Measurements from ENCODE around the gene RGS9BP. TPM values are rescaled to one million over a fixed set of nuclear protein-coding genes. Genes with fewer than 3 reads are reported as not detected.
"Not testable (repeated sequence)": the region's sequence is repeated elsewhere in the genome, so short reads cannot be mapped to it uniquely, and the experiment has no call there.

The RGS9BP gene
- polyA plus RNA-seq, 3 donors: 0.03 TPM; not detected in 2

DNA sequence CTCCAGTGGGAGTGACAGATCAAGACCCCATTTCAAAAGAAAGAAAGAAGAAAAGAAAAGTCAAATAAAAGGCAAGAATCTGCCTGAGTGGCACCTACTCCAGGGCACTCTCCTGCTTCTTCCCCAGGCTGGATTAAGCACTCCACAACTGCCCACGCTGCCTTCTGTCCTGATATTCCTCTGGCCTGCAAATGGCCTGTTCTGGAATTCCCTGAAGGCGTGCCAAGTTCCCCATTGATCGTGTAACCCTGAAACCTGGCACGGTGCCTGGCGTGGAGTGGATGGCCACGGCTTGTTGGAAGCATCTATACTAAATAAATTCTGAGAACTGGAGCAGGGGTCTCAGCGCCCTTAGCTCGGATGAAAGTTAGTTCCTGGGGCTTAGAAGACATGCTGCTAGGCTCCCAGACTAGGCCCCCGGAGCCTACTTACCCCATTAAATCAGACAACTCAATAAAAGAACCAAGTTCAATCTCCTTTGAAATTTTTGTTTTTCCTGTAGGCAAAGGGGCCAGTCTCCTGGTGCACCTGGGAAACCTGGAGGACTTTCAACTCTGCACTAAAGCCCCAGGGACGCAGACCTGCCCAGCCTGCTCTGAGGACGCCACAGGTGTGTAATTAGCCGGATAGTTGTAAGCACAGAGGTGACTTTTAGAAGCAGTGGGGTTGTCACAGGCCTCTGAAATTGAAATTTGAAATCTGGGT is 22.6 kb upstream of the RGS9BP start:
- Histone ChIP-seq H2AFZ (ENCODE audit: insufficient read depth, low read depth, low read length, poor library complexity, severe bottlenecking) (no peak overlapping the region), H3K79me2 (ENCODE audit: insufficient read depth, low read length) (no peaks in the 10 kb centered on the region), H3K9ac (ENCODE audit: insufficient read depth, low read length, poor library complexity, severe bottlenecking) (no peak overlapping the region), H3K4me2 (replicated peaks; ENCODE audit: extremely low read depth, low read length, poor library complexity, severe bottlenecking) (no peak overlapping the region), H3K4me3 (replicated peaks in 1 of 3; ENCODE audit: low read depth in 2 of 3, low read length in 3 of 3) (no peak overlapping the region), H3K27me3 (ENCODE audit: control insufficient read depth in 2 of 2, insufficient read depth in 2 of 2, low read length in 2 of 2) (no peaks in the 10 kb centered on the region), H3K27ac (ENCODE audit: low read depth in 1 of 2, low read length in 2 of 2) (no peak overlapping the region), H3K9me3 (replicated peaks in 1 of 2; ENCODE audit: control insufficient read depth in 1 of 2, insufficient read depth in 1 of 2, low read length in 2 of 2) (no peaks in the 10 kb centered on the region), H3K4me1 (ENCODE audit: control insufficient read depth in 1 of 2, insufficient read depth in 2 of 2, low read length in 2 of 2) (no peaks in the 10 kb centered on the region), H3K36me3 (replicated peaks in 1 of 2; ENCODE audit: control insufficient read depth in 1 of 2, insufficient read depth in 2 of 2, low read length in 2 of 2) (peaks cover 55 to 64% of the 10 kb centered on the region in 2 donors), H4K20me1 (ENCODE audit: insufficient read depth, low read length) (no peaks in the 10 kb centered on the region)
- H3K4me3 Mint-ChIP-seq: no peak overlapping the region
- intact Hi-C loops (cut with micrococcal nuclease): no loop called here
- no peak overlapping the region for H3K27ac Mint-ChIP-seq
- DNase-seq: no peak
- WGBS (ENCODE audit: insufficient coverage): 70% methylated on average over 8 of the region's 12 CpGs
- H3K4me1 Mint-ChIP-seq: peaks cover 4% of the 10 kb centered on the region
- peaks cover 51 to 67% of the 10 kb centered on the region in 2 donors for H3K36me3 Mint-ChIP-seq
- H3K9me3 Mint-ChIP-seq: no peaks in the 10 kb centered on the region
- peaks cover 0 to 1% (median 0%) of the 10 kb centered on the region in 3 donors for H3K27me3 Mint-ChIP-seq (ENCODE audit: low read depth in 3 of 3)
- TF ChIP-seq, protein P1, sequence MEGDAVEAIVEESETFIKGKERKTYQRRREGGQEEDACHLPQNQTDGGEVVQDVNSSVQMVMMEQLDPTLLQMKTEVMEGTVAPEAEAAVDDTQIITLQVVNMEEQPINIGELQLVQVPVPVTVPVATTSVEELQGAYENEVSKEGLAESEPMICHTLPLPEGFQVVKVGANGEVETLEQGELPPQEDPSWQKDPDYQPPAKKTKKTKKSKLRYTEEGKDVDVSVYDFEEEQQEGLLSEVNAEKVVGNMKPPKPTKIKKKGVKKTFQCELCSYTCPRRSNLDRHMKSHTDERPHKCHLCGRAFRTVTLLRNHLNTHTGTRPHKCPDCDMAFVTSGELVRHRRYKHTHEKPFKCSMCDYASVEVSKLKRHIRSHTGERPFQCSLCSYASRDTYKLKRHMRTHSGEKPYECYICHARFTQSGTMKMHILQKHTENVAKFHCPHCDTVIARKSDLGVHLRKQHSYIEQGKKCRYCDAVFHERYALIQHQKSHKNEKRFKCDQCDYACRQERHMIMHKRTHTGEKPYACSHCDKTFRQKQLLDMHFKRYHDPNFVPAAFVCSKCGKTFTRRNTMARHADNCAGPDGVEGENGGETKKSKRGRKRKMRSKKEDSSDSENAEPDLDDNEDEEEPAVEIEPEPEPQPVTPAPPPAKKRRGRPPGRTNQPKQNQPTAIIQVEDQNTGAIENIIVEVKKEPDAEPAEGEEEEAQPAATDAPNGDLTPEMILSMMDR (IDR thresholded peaks at IDR 0.05): no peak

DNA sequence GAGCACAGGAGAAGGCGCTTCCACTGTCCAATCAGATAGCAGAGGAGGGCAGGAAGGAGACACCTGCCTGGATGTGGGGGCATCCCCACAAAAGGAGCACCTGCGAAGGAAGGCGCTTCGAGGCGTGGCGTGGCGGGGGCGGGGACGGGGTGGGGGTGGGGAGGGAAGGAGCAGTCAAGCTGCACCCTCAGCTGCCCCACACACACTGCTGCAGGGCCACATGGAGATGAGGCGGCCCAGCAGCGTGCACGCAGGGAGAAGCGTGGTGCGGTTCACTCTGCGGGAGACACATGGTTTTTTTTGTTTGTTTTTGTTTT is 22.1 kb upstream of the RGS9BP start:
- no peak overlapping the region for H3K4me3 ChIP-seq (replicated peaks in 1 of 3; ENCODE audit: low read depth in 2 of 3, low read length in 3 of 3)
- intact Hi-C loops (cut with micrococcal nuclease): no loop called here

DNA sequence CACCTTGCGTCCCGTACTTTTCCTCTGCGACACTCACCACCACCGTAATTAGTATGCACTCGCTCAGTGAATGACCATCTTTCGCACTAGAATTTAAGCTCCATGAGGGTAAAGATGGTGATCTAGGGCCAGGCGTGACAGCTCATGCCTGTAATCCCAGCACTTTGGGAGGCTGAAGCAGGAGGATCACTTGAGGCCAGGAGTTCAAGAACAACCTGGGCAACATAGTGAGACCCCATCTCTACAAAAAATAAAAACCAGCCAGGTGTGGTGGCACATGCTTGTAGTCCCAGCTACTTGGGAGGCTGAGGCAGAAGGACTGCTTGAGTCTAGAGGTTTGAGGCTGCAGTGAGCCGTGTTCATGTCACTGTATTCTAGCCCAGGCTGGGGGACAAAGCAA is 19.3 kb upstream of the RGS9BP start:
- H3K9me3 ChIP-seq (replicated peaks in 1 of 2; ENCODE audit: control insufficient read depth in 1 of 2, insufficient read depth in 1 of 2, low read length in 2 of 2); H3K9ac ChIP-seq (ENCODE audit: insufficient read depth, low read length, poor library complexity, severe bottlenecking); H3K4me2 ChIP-seq (replicated peaks; ENCODE audit: extremely low read depth, low read length, poor library complexity, severe bottlenecking); H3K27me3 ChIP-seq (ENCODE audit: control insufficient read depth in 2 of 2, insufficient read depth in 2 of 2, low read length in 2 of 2); H3K27ac ChIP-seq (ENCODE audit: low read depth in 1 of 2, low read length in 2 of 2); DNase-seq; H2AFZ ChIP-seq (ENCODE audit: insufficient read depth, low read depth, low read length, poor library complexity, severe bottlenecking); H3K4me3 Mint-ChIP-seq; H3K4me1 Mint-ChIP-seq; H3K4me1 ChIP-seq (ENCODE audit: control insufficient read depth in 1 of 2, insufficient read depth in 2 of 2, low read length in 2 of 2); intact Hi-C loops (cut with micrococcal nuclease); H3K27me3 Mint-ChIP-seq (ENCODE audit: low read depth in 3 of 3); H3K9me3 Mint-ChIP-seq; H3K4me3 ChIP-seq (replicated peaks in 1 of 3; ENCODE audit: low read depth in 2 of 3, low read length in 3 of 3): not testable (repeated sequence)
- H3K36me3 ChIP-seq (replicated peaks in 1 of 2; ENCODE audit: control insufficient read depth in 1 of 2, insufficient read depth in 2 of 2, low read length in 2 of 2): peaks cover 48 to 50% of the 10 kb centered on the region in 2 donors
- peaks cover 20% of the 10 kb centered on the region for H4K20me1 ChIP-seq (ENCODE audit: insufficient read depth, low read length)
- peaks cover 24% of the 10 kb centered on the region for H3K79me2 ChIP-seq (ENCODE audit: insufficient read depth, low read length)
- Mint-ChIP-seq H3K36me3 (peaks cover 44 to 60% of the 10 kb centered on the region in 2 donors), H3K27ac (peak overlapping the region in 1 of 7 donors; percentile 2)
- WGBS (ENCODE audit: insufficient coverage): 98% methylated on average over 7 of the region's 8 CpGs

More for the DNA sequence above, 22.1 kb upstream of the RGS9BP start:
- Histone ChIP-seq H4K20me1 (ENCODE audit: insufficient read depth, low read length) (peaks cover 4% of the 10 kb centered on the region), H3K9me3 (replicated peaks in 1 of 2; ENCODE audit: control insufficient read depth in 1 of 2, insufficient read depth in 1 of 2, low read length in 2 of 2) (no peaks in the 10 kb centered on the region), H2AFZ (ENCODE audit: insufficient read depth, low read depth, low read length, poor library complexity, severe bottlenecking) (no peak overlapping the region), H3K27me3 (ENCODE audit: control insufficient read depth in 2 of 2, insufficient read depth in 2 of 2, low read length in 2 of 2) (no peaks in the 10 kb centered on the region), H3K4me2 (replicated peaks; ENCODE audit: extremely low read depth, low read length, poor library complexity, severe bottlenecking) (no peak overlapping the region), H3K4me1 (ENCODE audit: control insufficient read depth in 1 of 2, insufficient read depth in 2 of 2, low read length in 2 of 2) (no peaks in the 10 kb centered on the region), H3K79me2 (ENCODE audit: insufficient read depth, low read length) (peaks cover 2% of the 10 kb centered on the region), H3K36me3 (replicated peaks in 1 of 2; ENCODE audit: control insufficient read depth in 1 of 2, insufficient read depth in 2 of 2, low read length in 2 of 2) (peaks cover 56 to 64% of the 10 kb centered on the region in 2 donors), H3K9ac (ENCODE audit: insufficient read depth, low read length, poor library complexity, severe bottlenecking) (no peak overlapping the region), H3K27ac (ENCODE audit: low read depth in 1 of 2, low read length in 2 of 2) (no peak overlapping the region)
- TF ChIP-seq, protein P1 (IDR thresholded peaks at IDR 0.05): no peak
- peaks cover 4% of the 10 kb centered on the region for H3K4me1 Mint-ChIP-seq
- H3K36me3 Mint-ChIP-seq: peaks cover 51 to 67% of the 10 kb centered on the region in 2 donors
- H3K4me3 Mint-ChIP-seq: no peak overlapping the region
- H3K9me3 Mint-ChIP-seq: no peaks in the 10 kb centered on the region
- no peak for DNase-seq
- H3K27ac Mint-ChIP-seq: no peak overlapping the region
- WGBS (ENCODE audit: insufficient coverage): 100% methylated on average over 2 of the region's 15 CpGs
- no peaks in the 10 kb centered on the region for H3K27me3 Mint-ChIP-seq (ENCODE audit: low read depth in 3 of 3)
